Stimulated activated CD8-positive, alpha-beta memory T cell treated with anti-CD3 and anti-CD28 coated beads, Interleukin-7, amount 100 ng/mL, for 1 hour (primary cell): ENCODE measurements around the gene NFKBIL1.

Experiments used
- DNase-seq, 2 donors: peaks; one replicate each; pipeline ENCODE4 v3.0.0-alpha.2; 2020; ENCODE audit warnings: low read depth in 2 of 2

NFKBIL1 gene

GRCh38 chr6:31534521-31535040 is 12.8 kb upstream of the NFKBIL1 start:
- no peak for DNase-seq

- no peak for DNase-seq
These were observed 11.7 kb upstream of the NFKBIL1 start for GRCh38 chr6:31535538-31536324.

- DNase-seq = no peak
These were observed 8.5 kb upstream of the NFKBIL1 start for GRCh38 chr6:31538805-31539400.

- no peak for DNase-seq
These were observed 6.8 kb upstream of the NFKBIL1 start for GRCh38 chr6:31540640-31541039.

GRCh38 chr6:31541059-31541657 is 6.2 kb upstream of the NFKBIL1 start:
- DNase-seq = peak in 1 of 2 donors; percentile 43

- DNase-seq = peak; percentile 83 to 87
These were observed 5.5 kb upstream of the NFKBIL1 start, which contains the start of gene DDX39B for GRCh38 chr6:31541658-31542521. TSS of gene DDX39B (minus strand) at chr6:31542003. CDS start at chr6:31540532, 1,471 bp downstream.

- DNase-seq = no peak
These were observed 3.8 kb upstream of the NFKBIL1 start for GRCh38 chr6:31543639-31544038.

GRCh38 chr6:31544676-31545075 is 2.7 kb upstream of the NFKBIL1 start:
- DNase-seq = no peak

GRCh38 chr6:31545291-31545690 is 2.1 kb upstream of the NFKBIL1 start:
- DNase-seq = no peak

- peak; percentile 55 to 73 for DNase-seq
These were observed 960 bp upstream of the NFKBIL1 start, which contains the start of gene ATP6V1G2 for GRCh38 chr6:31546339-31546957. TSS of gene ATP6V1G2 (minus strand) at chr6:31546608. CDS start at chr6:31546559, 49 bp downstream.

GRCh38 chr6:31547727-31548543 is 527 bp downstream of the NFKBIL1 start:
- DNase-seq = no peak

- DNase-seq = no peak
These were observed 1.1 kb downstream of the NFKBIL1 start for GRCh38 chr6:31548544-31548873.

- peak; percentile 28 to 35 for DNase-seq
These were observed 4.0 kb downstream of the NFKBIL1 start for GRCh38 chr6:31551371-31551770.

- no peak for DNase-seq
These were observed 8.9 kb downstream of the NFKBIL1 start for GRCh38 chr6:31556307-31556706.

GRCh38 chr6:31557443-31558317 is 10.3 kb downstream of the NFKBIL1 start:
- DNase-seq = no peak

GRCh38 chr6:31558318-31558625 is 10.9 kb downstream of the NFKBIL1 start:
- no peak for DNase-seq

- peak in 1 of 2 donors; percentile 38 for DNase-seq
These were observed 11.5 kb downstream of the NFKBIL1 start for GRCh38 chr6:31558631-31559500.

GRCh38 chr6:31559606-31559957 is 12.2 kb downstream of the NFKBIL1 start:
- no peak for DNase-seq
